Right lung (tissue), 10 donors: ENCODE measurements around the gene ILKAP. TPM values are rescaled to one million over a fixed set of nuclear protein-coding genes. Genes with fewer than 3 reads are reported as not detected.

Experiments used
- DNase-seq, 2 donors: peaks; one replicate each; pipeline ENCODE4 v3.0.0-alpha.2; 2013
- long read RNA-seq, 8 donors: transcript quantifications; one replicate each; lab custom pipeline, GENCODE V29; 2026
- polyA plus RNA-seq, 5 donors: library from polyadenylated mRNA; unstranded; fragments of 120-200 nt; gene quantifications; one replicate each; pipeline versions ENCODE4 v1.2.1 to v1.2.3, GENCODE V29; 2013; ENCODE audit warnings: inconsistent platforms in 1 of 5, low replicate concordance in 1 of 5; ENCODE audit not compliant: insufficient read length in 5 of 5, insufficient read depth in 1 of 5

Gene ILKAP, protein sequence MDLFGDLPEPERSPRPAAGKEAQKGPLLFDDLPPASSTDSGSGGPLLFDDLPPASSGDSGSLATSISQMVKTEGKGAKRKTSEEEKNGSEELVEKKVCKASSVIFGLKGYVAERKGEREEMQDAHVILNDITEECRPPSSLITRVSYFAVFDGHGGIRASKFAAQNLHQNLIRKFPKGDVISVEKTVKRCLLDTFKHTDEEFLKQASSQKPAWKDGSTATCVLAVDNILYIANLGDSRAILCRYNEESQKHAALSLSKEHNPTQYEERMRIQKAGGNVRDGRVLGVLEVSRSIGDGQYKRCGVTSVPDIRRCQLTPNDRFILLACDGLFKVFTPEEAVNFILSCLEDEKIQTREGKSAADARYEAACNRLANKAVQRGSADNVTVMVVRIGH
- polyA plus RNA-seq: 10 to 100 TPM; 42.7 to 52.6 (median 48.6) TPM
- long read RNA-seq, donor 1, transcript ILKAP-201 (12 exons, 1,490 nt): major isoform, 11 of 18 reads
- long read RNA-seq, donor 1, partial matches to known transcripts: 0 of 18 reads
- long read RNA-seq, donor 1, other reads (novel, unspliced or antisense): 0 of 18 reads
- long read RNA-seq, donor 2, transcript ILKAP-201 (12 exons, 1,490 nt): major isoform, 6 of 7 reads
- long read RNA-seq, donor 2, partial matches to known transcripts: 0 of 7 reads
- long read RNA-seq, donor 2, other reads (novel, unspliced or antisense): 0 of 7 reads
- long read RNA-seq, donor 3, transcript ILKAP-201 (12 exons, 1,490 nt): major isoform, 6 of 9 reads
- long read RNA-seq, donor 3, partial matches to known transcripts: 0 of 9 reads
- long read RNA-seq, donor 3, other reads (novel, unspliced or antisense): 0 of 9 reads
- long read RNA-seq, donor 4, transcript ILKAP-201 (12 exons, 1,490 nt): major isoform, 7 of 10 reads
- long read RNA-seq, donor 4, partial matches to known transcripts: 0 of 10 reads
- long read RNA-seq, donor 4, other reads (novel, unspliced or antisense): 0 of 10 reads
- long read RNA-seq, donor 5, transcript ILKAP-201 (12 exons, 1,490 nt): major isoform, 17 of 38 reads
- long read RNA-seq, donor 5, partial matches to known transcripts: 13 of 38 reads
- long read RNA-seq, donor 5, other reads (novel, unspliced or antisense): 0 of 38 reads
- long read RNA-seq, donor 6, transcript ILKAP-201 (12 exons, 1,490 nt): major isoform, 18 of 21 reads
- long read RNA-seq, donor 6, partial matches to known transcripts: 0 of 21 reads
- long read RNA-seq, donor 6, other reads (novel, unspliced or antisense): 0 of 21 reads
- long read RNA-seq, donor 7, transcript ILKAP-201 (12 exons, 1,490 nt): major isoform, 11 of 18 reads
- long read RNA-seq, donor 7, partial matches to known transcripts: 0 of 18 reads
- long read RNA-seq, donor 7, other reads (novel, unspliced or antisense): 0 of 18 reads
- long read RNA-seq, donor 8, partial matches to known transcripts: 0 of 4 reads
- long read RNA-seq, donor 8, other reads (novel, unspliced or antisense): 0 of 4 reads

DNA sequence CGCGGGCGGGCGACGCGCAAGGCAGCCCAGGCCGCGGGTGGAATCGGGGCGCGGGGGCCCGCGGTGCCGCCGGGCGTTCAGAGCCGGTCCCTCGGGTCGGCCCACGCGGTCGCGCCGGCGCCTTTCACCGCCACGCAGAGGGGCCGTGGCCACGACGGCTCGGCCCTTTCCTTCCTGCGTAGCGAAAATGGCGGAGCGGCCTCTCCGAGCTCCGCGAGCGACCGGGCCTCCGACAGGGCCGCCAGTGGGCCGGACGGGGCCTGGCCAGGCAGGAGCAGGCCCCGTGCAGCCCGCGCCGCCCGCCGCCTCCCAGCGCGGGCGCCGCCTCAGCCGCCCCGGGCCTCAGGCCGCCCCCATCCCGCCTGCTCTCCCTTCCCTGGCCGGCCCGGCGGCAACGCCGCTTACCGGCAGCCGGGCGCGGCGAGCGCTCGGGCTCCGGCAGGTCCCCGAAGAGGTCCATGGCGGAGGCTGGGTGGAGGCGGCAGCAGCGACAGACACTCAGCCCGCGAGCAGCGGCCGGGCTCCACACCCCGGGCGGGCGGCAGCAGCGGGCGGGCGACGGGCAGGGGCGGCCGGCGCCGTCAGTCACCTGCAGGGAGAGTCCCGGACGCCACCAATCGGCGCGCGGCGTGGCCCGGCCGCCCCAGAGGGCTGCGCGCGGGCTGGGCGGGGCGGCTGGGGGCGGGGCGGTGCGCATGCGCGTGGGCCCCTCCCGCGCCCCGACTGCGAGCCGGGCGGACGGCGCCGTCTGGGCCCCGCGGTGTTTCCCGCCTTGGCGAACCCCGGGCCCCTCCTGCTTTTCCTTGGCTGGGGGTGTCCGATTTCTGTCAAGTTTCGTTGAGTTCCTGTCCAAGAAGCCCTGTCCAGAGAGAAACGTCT lies at the start of gene ILKAP:
Gene ILKAP (minus strand): TSS at position 602 of the 879 bp plus-strand sequence. CDS start 142 bp downstream, at position 460.
- peak; percentile 79 to 82 for DNase-seq

DNA sequence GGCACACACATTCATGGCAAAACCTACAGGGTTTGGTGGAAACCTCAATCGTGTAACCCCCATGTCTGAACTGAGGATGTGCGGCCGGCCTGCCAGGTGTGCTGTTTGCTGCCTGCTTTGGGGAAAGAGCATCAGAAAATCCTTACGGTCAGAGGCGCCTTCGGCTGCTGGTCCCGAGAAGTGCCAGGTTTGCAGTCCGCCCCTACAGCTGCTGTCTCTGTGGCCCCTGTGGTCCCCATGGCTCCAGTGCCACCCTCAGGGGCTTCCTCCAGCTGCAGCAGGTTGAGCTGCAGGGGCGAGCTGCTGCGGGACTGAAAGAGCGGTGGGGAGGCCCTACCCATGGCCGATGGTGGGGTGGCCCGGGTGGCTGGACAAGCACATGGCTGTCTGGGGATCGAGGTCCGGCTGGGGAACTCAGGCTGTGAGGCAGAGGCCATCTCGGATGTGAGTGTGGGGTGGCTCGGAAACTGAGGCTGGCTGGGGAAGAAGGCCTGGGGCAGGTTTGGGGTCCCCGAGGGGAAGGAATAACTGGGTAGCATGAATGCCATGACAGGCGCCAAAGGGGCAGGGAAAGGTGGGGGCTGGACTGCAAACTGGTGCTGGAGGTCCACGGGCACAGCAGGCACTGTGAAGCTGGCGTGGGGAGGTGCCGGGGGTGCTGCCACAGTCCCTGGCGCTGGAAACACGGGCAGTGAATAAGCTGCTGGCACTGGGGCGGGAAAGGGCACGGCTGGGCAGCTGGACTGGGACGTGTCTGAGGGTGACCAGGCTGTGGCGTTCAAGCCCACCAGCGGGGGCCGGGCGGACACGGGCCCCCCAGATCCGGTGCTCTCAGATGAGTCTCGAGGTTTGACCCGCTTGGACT lies 49.5 kb upstream of the ILKAP start:
- DNase-seq: no peak

DNA sequence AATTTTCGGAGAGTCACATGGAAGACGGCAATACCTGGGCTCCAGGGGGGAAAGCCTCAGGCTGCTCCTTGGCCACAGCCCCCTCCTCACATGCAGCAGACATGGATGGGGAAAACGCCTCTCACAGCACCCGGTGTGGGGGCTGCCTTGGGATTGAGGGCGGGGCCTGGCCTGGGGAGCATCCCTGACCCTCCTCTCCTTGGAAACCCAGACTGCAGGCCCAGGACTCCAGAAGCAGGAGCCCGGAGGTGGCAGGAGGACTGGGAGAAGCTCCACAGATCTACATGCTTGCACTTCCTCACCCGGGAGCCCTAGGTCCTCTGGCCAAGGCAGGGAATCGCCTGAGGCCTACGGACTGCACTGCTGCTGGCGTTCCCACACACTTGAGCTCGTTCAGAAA lies 48.5 kb upstream of the ILKAP start:
- DNase-seq: no peak

DNA sequence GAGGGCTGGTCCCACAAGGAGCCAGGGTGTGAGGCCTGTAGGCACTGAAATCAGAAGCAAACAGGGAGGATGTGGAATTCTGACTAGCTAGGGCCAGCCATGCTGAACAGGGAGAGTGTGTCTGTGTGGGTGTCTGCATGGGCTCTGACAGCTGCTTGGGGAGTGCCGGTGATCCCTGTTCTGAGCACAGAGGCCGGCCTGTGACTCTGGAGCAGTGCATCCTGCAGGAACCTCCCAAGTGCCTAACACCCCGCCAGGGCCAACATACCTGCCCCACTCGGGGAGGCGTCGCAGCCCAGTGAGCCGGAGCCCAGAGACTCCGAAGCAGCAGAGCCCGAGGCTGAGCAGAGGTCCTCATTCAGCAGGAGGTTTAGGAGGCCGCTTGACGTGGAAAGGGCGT lies 47.8 kb upstream of the ILKAP start:
- no peak for DNase-seq

DNA sequence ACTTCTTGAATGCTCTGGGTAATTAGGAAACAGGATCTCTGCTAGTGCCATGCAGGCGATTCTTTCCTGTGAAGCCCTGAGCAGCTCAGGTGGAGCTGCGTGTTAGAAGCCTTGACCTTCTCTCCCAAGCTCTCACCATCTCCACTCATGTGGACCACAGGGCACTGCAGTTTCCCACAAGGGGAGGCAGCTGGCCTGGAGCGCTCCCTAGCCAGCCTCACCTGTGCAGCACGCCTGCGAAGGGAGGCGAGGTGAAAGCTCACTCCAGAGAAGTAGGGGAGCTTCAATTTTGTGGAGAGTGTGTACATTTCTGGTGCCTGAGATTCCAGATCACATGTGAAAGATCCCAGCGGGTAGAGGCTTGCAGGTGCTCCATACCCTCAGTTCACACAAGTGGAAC lies 47.4 kb upstream of the ILKAP start:
- no peak for DNase-seq

DNA sequence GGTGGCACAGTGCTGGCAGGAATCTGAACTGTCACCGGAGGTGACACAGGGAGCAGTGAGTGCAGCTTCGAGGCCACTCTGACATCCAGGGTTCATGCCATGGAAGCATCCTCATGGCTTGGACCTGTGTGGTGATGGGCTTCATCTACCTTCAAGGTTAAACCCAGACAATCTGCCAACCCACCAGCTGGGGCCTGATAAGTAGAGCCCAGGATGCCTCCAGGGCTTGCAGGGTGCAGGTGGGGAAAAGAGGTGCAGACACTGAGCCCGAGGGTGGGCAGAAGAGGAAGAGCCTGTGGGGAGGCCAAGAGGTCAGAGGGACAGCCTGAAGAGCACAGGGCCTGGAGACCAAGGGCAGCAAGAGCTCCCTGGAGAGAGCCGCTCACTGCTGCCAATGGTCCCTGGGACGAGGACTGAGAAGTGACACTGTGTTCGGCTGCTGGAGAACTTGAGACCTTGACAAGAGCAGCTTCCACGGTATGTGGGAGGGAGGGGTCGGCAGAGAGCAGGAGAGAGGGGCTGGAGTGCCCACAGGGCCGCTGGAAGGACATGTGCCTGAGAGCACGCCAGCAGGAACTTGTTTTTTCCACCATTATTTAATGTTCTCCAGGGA lies 44.5 kb upstream of the ILKAP start:
- DNase-seq: no peak

DNA sequence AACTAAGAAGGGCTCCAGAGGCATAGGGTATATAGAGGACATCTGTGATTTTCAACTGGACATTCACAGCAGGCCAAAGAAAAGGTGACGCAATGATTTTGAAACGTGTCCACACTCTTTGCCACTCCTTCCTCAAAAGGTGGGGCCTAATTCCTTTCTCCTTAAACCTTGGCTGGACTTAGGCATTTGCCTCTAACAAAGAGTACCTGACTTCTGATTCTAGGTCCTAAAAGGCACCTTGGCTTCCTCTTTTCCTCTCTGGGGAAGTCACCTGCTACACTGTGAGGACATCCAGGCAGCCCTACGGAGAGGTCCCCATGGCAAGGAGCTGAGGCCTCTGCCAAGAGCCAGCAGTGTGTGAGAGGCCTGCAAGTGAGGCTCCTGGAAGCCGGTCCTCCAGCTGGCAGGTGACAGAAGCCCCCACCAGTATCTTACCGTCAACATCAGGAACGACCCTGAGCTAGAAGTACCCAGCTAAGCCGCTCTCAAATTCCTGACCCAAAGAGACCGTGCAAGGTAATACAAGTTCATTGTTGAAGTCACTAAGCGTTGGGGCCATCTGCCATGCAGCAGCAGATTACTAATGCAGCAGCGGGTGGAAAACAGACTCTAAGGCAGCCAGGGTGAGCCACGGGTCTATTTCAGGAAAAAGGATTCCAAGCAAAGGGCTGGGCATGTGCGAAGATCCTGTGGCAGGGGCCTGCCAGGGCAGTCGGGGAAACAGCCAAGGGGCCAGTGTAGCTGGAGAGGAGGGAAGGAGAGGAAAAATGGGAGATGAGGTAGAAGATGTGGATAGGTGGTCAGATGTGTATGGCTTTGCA lies 43.7 kb upstream of the ILKAP start:
- no peak for DNase-seq

DNA sequence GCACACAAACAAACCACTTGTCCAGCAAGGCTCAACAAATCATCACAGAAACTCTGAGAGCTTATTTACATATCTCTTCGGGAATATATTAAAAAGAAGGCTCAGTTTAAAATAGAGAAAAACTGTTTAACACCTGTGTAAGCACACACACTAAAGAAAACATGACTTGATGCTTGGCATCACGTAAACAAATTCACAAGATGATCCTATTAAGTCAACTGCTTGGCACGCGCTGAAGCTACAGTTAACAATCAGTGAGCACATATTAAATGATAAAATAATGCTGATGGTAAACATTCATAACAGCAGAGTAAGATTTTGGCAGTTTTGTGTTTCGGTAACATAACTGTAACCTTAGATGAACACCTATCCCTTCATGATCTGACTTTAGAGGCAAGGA lies 40.7 kb upstream of the ILKAP start:
- no peak for DNase-seq

DNA sequence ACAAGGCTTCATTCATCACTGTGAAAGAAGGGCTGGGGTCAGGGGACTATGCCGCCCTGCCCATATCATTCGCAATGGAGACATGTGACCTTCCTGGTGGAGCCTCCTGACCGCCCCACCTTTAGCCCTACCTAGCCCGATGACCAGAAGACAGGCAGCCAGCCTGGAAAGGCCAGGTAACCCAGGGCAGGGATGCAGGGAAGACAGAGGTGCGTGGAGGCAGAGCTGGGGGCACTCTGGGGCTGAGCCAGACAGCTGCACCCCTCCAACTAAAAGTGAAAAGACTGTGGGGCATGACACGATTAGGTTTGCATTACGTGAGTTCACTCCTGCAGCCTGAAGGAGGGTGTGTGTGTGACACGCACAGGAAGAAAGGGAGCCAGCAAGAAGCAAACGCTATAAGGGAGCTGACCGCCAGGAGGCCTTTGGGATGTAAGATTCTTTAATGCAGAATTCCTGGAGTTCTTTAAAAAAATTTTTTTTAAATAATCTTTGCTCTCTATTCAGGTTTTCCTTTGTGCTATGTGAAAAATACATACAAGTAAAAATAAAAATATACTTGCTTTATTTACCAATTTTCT lies 40.1 kb upstream of the ILKAP start:
- no peak for DNase-seq

DNA sequence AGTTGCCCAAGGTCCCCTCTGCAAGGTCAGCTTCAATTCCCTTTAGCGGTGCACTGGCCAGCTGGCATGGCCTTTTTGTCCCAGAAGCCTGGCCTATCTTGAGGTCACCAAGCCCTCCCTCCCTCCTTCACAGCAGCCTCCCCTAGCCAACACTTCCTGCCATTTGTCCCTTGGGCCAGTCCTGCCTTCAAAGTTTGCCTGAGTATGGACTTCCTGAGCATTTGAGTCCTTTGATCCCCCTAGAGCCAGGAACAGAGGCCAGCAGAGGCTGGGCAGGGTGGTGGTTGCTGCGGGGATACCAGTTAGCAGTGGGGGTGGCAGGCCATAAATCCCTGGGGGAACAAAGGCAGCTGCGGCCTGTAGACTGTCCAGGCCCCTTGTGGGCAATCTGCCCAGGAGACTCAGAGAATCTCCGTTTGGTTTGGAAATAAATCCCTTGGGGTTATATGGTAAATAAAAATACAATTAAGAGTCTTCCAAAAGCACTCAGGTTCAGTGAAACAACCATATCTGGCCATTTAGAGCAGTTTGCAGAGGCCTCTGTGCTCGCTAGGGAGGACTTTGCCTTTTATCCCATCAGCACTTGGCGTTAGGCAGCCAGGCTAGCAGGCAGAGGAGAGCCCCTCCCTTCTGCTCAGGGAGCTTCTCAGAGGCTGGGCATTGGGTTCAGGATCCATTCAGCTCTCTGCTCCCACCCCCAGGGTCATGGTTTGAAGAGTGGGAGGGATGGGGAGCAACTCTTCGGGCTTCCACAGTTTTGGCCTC lies 39.4 kb upstream of the ILKAP start:
- no peak for DNase-seq

DNA sequence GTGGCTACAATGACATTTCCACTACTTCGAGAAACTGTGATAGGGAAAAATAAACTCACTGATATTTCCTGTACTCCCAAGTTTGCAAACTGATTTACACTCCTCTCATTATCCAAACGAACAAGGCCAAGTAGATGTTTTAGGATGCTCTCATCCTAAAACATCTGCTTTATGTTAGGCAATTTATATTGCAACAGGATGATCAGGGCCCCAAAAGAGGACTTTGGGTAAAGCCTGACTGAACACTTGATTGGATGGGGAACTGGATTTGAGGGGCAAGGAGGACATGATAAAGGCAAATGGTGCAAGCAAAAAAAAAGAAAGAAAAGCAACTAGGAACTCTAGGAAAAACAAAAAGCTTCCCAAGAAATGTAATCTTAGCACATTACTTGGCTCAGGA lies 38.5 kb upstream of the ILKAP start:
- no peak for DNase-seq

DNA sequence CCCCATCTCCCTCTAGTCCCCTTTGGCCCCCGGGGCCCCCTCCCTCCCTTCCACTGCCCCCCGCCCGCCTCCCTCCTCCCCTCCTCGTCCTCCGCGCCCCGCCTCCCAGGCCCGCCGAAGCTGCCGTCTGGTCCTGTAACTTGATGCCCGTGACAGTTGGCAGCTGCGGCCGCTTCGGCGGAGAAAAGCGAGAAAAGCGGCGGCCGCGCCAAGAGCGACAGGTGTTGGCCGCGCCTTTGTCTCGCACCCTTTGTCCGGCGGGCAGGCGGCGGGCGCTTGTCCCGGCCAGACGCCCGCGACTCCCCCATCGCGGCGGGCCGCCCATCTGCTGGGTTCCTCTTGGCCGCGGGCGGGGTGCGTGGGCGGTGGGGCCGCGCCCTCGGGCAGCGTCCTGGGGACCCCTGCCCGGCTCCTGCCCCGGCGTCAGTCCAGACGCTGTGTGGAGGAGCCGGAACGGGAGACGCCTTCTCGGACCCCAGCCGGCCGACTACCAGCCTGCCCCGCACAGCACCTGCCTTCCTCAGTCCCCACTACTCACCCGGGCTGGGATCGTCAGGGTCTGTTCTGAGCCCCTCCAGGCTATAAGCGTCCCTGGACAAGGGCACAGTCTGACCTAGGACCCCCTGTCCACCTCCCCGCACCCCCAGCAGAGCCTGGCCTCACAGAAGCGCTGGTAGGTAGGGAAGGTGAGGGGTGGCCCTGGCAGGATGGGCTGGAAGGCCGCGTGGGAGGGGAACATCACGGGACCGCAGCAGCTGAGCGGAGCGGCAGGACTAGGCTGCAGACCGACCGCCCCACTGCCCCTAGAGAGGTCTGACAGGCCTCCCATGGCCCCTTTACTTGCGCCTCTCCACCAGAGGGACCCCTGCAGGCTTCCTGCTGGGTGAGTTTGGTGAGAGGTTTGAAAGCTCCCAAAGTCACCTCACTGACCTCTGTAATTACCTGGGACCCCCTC lies 37.5 kb upstream of the ILKAP start:
- peak in 1 of 2 donors; percentile 51 for DNase-seq

DNA sequence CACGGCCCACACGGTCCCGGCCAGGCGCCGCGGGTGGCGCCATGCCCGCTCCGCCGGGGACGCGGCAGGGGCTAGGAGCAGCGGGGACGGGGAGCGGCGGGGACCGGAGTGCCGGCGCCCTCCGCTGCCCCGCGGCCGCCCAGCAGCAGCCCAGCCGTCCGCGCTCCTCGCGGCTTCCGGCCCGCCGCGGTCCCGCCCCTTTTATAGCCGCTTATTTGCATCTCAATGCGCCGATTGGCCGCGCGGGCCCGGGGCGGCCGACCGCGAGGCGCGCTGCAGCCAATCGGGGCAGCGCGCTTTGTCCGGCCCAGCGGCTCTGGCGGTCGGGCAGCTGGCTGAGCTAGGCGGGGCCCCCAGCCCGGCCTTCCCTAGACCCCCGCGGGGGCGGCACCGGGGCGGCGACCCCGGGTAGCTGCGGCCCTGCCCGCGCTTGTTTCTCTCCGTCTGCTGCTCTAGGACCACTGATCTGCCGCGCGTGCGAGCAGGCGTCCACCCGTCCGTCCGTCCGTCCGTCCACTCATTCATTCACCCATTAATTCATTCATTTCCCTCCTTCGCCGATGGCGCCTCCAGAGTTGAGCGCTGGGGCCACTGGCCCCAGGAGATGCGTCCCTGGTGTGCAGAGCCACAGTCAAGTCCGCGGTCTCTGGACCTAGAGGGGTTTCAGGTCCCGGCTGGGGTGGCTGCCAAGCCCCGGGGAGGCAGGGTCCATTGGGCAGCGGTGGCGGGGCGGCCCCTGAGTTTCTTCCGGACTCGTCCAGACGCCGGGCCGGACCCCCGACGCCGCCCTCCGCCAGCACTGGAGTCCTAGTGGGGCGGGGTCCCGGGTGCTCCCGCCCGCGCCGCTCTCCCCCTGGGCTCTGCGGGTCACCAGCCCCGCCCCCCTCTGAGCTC lies 36.6 kb upstream of the ILKAP start, which contains the start of gene HES6:
Gene HES6 (minus strand): TSS at position 176 of the 894 bp plus-strand sequence. CDS start 133 bp downstream, at position 43.
- DNase-seq: peak; percentile 84 to 85

DNA sequence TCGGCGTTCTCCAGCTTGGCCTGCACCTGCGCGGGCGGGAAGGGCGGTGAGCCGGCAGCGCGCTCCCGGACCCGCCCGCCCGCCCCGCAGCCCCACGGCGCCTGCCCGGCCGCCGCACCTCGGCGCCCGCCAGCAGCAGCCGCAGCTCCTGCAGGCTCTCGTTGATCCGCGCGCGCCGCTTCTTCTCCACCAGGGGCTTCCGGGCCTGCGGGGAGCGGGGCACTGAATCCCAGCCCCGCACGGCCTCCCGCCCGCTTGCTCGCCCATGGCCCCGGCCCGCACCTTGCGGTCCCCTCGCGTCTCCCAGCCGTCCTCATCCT lies 36.0 kb upstream of the ILKAP start:
- DNase-seq: no peak
